Measurements from ENCODE around the gene B3GNT8.

DNA sequence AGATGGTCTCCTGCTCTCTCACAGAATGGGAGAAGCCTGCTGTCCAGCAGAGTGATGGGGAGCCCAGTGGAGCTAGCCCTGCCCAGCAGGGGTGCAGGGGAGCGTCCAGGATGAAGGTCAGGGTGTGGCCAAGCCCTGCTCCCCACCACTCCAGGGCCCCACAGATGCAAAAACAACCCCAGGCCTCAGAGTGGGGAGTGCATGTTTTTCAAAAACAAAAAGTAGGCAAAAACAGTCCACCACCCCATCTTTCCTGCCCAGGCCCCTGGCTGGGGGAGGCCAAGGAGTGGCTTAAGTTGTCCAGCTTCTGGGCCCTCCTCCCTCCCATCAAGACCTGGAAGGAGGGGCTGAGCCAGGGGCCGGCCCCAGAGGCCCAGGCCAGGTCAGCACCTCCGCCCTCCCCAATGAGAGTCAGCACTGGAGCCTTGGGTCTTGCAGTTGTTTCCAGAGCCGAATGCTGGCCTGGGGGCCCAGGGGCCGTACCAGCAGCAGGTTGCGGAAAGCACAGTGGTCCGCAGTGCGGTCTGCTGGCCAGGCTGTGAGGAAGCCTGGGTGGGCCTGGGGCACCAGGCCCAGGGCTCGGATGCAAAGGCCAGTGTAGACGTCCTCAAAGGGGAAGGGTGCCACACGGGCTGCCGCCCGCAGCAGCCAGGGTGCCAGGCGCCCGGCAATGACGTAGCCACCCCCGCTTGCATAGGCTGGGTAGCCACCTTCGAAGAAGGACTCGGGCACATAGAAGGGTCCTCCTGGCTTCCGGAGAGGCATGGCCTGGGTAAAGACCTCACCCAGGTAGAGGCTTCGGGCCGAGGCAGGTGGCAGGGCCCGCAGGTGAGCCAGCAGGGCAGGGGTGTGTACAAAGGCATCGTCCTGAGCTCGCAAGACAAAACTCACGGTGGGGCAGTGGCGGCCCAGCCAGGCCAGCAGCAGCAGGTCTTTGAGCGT is 1.7 kb downstream of the B3GNT8 start:
- TF ChIP-seq, protein P1, sequence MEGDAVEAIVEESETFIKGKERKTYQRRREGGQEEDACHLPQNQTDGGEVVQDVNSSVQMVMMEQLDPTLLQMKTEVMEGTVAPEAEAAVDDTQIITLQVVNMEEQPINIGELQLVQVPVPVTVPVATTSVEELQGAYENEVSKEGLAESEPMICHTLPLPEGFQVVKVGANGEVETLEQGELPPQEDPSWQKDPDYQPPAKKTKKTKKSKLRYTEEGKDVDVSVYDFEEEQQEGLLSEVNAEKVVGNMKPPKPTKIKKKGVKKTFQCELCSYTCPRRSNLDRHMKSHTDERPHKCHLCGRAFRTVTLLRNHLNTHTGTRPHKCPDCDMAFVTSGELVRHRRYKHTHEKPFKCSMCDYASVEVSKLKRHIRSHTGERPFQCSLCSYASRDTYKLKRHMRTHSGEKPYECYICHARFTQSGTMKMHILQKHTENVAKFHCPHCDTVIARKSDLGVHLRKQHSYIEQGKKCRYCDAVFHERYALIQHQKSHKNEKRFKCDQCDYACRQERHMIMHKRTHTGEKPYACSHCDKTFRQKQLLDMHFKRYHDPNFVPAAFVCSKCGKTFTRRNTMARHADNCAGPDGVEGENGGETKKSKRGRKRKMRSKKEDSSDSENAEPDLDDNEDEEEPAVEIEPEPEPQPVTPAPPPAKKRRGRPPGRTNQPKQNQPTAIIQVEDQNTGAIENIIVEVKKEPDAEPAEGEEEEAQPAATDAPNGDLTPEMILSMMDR (IDR thresholded peaks at IDR 0.05 in 2 of 3, conservative IDR thresholded peaks at IDR 0.05 in 1 of 3; ENCODE audit: borderline replicate concordance in 1 of 3, insufficient read depth in 1 of 3, low read depth in 2 of 3, low read length in 2 of 3), result no peak
- TF ChIP-seq, protein P2, sequence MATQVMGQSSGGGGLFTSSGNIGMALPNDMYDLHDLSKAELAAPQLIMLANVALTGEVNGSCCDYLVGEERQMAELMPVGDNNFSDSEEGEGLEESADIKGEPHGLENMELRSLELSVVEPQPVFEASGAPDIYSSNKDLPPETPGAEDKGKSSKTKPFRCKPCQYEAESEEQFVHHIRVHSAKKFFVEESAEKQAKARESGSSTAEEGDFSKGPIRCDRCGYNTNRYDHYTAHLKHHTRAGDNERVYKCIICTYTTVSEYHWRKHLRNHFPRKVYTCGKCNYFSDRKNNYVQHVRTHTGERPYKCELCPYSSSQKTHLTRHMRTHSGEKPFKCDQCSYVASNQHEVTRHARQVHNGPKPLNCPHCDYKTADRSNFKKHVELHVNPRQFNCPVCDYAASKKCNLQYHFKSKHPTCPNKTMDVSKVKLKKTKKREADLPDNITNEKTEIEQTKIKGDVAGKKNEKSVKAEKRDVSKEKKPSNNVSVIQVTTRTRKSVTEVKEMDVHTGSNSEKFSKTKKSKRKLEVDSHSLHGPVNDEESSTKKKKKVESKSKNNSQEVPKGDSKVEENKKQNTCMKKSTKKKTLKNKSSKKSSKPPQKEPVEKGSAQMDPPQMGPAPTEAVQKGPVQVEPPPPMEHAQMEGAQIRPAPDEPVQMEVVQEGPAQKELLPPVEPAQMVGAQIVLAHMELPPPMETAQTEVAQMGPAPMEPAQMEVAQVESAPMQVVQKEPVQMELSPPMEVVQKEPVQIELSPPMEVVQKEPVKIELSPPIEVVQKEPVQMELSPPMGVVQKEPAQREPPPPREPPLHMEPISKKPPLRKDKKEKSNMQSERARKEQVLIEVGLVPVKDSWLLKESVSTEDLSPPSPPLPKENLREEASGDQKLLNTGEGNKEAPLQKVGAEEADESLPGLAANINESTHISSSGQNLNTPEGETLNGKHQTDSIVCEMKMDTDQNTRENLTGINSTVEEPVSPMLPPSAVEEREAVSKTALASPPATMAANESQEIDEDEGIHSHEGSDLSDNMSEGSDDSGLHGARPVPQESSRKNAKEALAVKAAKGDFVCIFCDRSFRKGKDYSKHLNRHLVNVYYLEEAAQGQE (IDR thresholded peaks at IDR 0.05; ENCODE audit: low read depth), result no peak
- no peak for TF ChIP-seq ELF1 (IDR thresholded peaks at IDR 0.05; ENCODE audit: borderline replicate concordance, low read depth)

Measured in HCT116 (cell line).